ENCODE measurements around the gene INPPL1.

GRCh38 chr11:72234514-72234830, 9.9 kb downstream of the INPPL1 start:
- no peak for TF ChIP-seq POLR2AphosphoS5 (IDR thresholded peaks at IDR 0.05)
- TF ChIP-seq CTCF (IDR thresholded peaks at IDR 0.05) = no peak
- no peak for TF ChIP-seq EP300 (IDR thresholded peaks at IDR 0.05)
- TF ChIP-seq POLR2A (IDR thresholded peaks at IDR 0.05) = no peak

Measured in gastroesophageal sphincter (tissue), 3 donors.